HCT116 (cell line): ENCODE measurements around the gene GMDS.

Experiments
- EZH2 ChIP-seq: fragments of 200-600 bp; sonication (generic); IDR thresholded peaks from 2 replicates; pipeline ENCODE4 v1.6.1; 2017; ENCODE audit warnings: antibody characterized with exemption, mixed run types
- FOSL1 ChIP-seq: IDR thresholded peaks from 2 replicates; pipeline ENCODE4 v1.6.1; 2012; ENCODE audit warnings: low read depth
- POLR2A ChIP-seq: IDR thresholded peaks from 2 replicates; pipeline ENCODE4 v1.7.0; 2011; ENCODE audit warnings: borderline replicate concordance; ENCODE audit not compliant: insufficient read depth, insufficient read length; ENCODE audit errors: extremely low read depth
- POLR2AphosphoS5 ChIP-seq: IDR thresholded peaks from 2 replicates; pipeline ENCODE4 v1.6.1; 2011; ENCODE audit warnings: mild to moderate bottlenecking, low read depth, low read length, moderate library complexity
- TCF7L2 ChIP-seq: IDR thresholded peaks from 2 replicates; pipeline ENCODE4 v1.7.0; 2011; ENCODE audit warnings: borderline replicate concordance, inconsistent platforms; ENCODE audit not compliant: insufficient read depth, insufficient read length; ENCODE audit errors: extremely low read depth
- ZFX ChIP-seq: fragments of 450-650 bp; IDR thresholded peaks from 2 replicates; pipeline ENCODE4 v1.6.1; 2017
- TF ChIP-seq, protein P1 (sequence below), 3 experiments: fragments of 200-600 bp in 1 of 3; sonication (generic) in 1 of 3; IDR thresholded peaks in 2 of 3; conservative IDR thresholded peaks in 1 of 3; 2 replicates each; pipeline ENCODE4 v1.5.1; 2012 to 2017; ENCODE audit warnings: low read depth in 2 of 3, low read length in 2 of 3, antibody characterized with exemption in 1 of 3, borderline replicate concordance in 1 of 3, control low read depth in 1 of 3, mild to moderate bottlenecking in 1 of 3, mixed read lengths in 1 of 3, mixed run types in 1 of 3, moderate library complexity in 1 of 3; ENCODE audit not compliant: insufficient read depth in 1 of 3
- TF ChIP-seq, protein P2 (sequence below): IDR thresholded peaks from 2 replicates; pipeline ENCODE4 v1.6.1; 2012

DNA sequence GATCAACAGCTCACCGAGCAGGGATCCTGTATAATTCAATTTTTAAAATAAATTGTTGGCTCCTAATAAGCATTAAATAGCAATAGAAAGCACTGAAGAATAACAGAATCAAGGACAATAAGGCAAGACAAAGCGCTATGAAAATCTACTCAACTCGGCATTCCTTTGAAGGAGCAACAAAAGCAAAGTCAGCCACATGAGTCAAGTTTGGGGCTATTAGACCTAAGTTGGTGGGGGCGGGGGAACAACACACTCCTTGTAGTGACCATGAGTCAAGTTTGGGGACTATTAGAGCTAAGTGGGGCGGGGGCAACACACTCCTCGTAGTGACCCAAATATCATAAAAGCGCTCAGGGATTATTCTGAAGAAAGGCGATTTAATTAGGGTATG, 515.7 kb downstream of the GMDS start:
- TF ChIP-seq, protein P1, sequence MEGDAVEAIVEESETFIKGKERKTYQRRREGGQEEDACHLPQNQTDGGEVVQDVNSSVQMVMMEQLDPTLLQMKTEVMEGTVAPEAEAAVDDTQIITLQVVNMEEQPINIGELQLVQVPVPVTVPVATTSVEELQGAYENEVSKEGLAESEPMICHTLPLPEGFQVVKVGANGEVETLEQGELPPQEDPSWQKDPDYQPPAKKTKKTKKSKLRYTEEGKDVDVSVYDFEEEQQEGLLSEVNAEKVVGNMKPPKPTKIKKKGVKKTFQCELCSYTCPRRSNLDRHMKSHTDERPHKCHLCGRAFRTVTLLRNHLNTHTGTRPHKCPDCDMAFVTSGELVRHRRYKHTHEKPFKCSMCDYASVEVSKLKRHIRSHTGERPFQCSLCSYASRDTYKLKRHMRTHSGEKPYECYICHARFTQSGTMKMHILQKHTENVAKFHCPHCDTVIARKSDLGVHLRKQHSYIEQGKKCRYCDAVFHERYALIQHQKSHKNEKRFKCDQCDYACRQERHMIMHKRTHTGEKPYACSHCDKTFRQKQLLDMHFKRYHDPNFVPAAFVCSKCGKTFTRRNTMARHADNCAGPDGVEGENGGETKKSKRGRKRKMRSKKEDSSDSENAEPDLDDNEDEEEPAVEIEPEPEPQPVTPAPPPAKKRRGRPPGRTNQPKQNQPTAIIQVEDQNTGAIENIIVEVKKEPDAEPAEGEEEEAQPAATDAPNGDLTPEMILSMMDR (IDR thresholded peaks at IDR 0.05 in 2 of 3, conservative IDR thresholded peaks at IDR 0.05 in 1 of 3; ENCODE audit: borderline replicate concordance in 1 of 3, insufficient read depth in 1 of 3, low read depth in 2 of 3, low read length in 2 of 3), result no peak
- TF ChIP-seq FOSL1 (no peak), TCF7L2 (no peak), POLR2A (no peak), EZH2 (no peak), POLR2AphosphoS5 (no peak), ZFX (no peak)
- TF ChIP-seq, protein P2, sequence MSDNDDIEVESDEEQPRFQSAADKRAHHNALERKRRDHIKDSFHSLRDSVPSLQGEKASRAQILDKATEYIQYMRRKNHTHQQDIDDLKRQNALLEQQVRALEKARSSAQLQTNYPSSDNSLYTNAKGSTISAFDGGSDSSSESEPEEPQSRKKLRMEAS, result no peak
